GM12875 (cell line): ENCODE data around the gene CACNA1D.

Experiments
- H3K4me3 ChIP-seq: one replicate; pipeline ENCODE4 v1.5.1; 2011; ENCODE audit warnings: low read depth, low read length, control low read depth
- CTCF ChIP-seq: IDR thresholded peaks from 2 replicates; pipeline ENCODE4 v1.5.1; 2011; ENCODE audit warnings: low read depth, mild to moderate bottlenecking, control low read depth, inconsistent platforms, low read length, moderate library complexity, borderline replicate concordance; ENCODE audit not compliant: insufficient read depth

Gene CACNA1D

GRCh38 chr3:53478166-53478830 lies 16.1 kb upstream of the CACNA1D start:
- no peak overlapping the region for H3K4me3 ChIP-seq
- TF ChIP-seq CTCF, result no peak

- TF ChIP-seq CTCF, result no peak
- no peak overlapping the region for H3K4me3 ChIP-seq
Measured at GRCh38 chr3:53478921-53479664, 15.3 kb upstream of the CACNA1D start.

- no peak overlapping the region for H3K4me3 ChIP-seq
- TF ChIP-seq CTCF, result no peak
Measured at GRCh38 chr3:53482227-53482626, 12.2 kb upstream of the CACNA1D start.

GRCh38 chr3:53483821-53484220 lies 10.6 kb upstream of the CACNA1D start:
- H3K4me3 ChIP-seq, result no peak overlapping the region
- no peak for TF ChIP-seq CTCF

GRCh38 chr3:53484984-53485383 lies 9.4 kb upstream of the CACNA1D start:
- TF ChIP-seq CTCF, result no peak
- H3K4me3 ChIP-seq, result no peak overlapping the region

GRCh38 chr3:53485675-53486403 lies 8.6 kb upstream of the CACNA1D start:
- TF ChIP-seq CTCF, result no peak

More at GRCh38 chr3:53485675-53486403, 8.6 kb upstream of the CACNA1D start:
- no peak overlapping the region for H3K4me3 ChIP-seq
